ENCODE results near the gene CASP2.
A peak's percentile ranks its signal among the peaks of the same experiment; 100 is the strongest.

CASP2 gene

DNA sequence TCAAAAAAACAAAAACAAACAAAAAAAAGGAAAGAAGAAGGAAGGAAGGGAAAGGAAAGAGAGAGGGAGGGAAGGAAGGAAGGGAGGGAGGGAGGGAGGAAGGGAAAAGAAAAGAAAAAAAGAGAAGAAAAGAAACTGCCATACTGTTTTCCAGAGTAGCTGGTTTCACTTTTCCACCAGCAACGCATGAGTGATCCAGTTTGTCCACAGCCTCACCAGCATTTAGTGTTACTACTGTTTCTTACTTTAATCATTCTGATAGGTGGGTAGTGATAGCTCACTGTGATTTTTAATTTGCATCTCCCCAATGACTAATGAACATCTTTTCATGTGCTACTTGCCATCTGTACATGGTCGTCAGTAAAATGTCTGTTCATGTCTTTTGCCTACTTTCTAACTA lies 15.3 kb upstream of the CASP2 start:
- peaks cover 0 to 3% of the 10 kb centered on the region in 2 donors for H3K4me1 Mint-ChIP-seq (ENCODE audit: low read depth in 2 of 2)
- no peak overlapping the region for H3K4me3 Mint-ChIP-seq
- no peaks in the 10 kb centered on the region for H3K27me3 Mint-ChIP-seq
- no peak for DNase-seq
- H3K27ac Mint-ChIP-seq, result no peak overlapping the region
- no peaks in the 10 kb centered on the region for H3K9me3 Mint-ChIP-seq
- no peak for ATAC-seq (replicated peaks)
- peaks cover 17% of the 10 kb centered on the region for H3K36me3 Mint-ChIP-seq (ENCODE audit: insufficient read depth)

- Mint-ChIP-seq H3K4me3 (peak overlapping the region; percentile 56 to 75), H3K9me3 (no peaks in the 10 kb centered on the region), H3K36me3 (ENCODE audit: insufficient read depth) (no peaks in the 10 kb centered on the region), H3K4me1 (ENCODE audit: low read depth in 2 of 2) (peaks cover 16 to 20% of the 10 kb centered on the region in 2 donors), H3K27ac (peak overlapping the region; percentile 79 to 95), H3K27me3 (no peaks in the 10 kb centered on the region)
- DNase-seq (no peak), ATAC-seq (replicated peaks) (peak; percentile 87)
Observed at GRCh38 chr7:143279186-143280098, 8.7 kb upstream of the CASP2 start.

DNA sequence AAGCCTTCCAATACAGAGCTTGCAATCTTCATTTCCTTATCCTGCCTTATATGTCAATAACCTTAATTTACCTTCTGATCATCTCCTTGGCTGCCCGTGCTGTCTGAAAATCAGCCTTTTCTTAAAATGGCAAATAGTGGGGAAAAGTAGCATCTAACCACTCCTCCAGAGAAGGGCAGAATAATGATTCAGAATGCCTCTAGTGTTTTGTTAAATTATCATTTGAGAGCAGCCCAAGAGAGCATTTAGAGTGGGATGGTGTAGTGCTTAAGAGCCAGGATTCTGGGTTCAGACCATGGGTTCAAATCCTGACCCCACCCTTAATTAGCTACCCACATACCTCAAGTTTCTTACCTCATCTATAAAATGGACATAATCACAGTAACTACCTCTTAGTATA lies 8.0 kb upstream of the CASP2 start:
- peak overlapping the region; percentile 56 to 75 for H3K4me3 Mint-ChIP-seq
- H3K36me3 Mint-ChIP-seq (ENCODE audit: insufficient read depth), result no peaks in the 10 kb centered on the region
- ATAC-seq (replicated peaks), result peak; percentile 12

DNA sequence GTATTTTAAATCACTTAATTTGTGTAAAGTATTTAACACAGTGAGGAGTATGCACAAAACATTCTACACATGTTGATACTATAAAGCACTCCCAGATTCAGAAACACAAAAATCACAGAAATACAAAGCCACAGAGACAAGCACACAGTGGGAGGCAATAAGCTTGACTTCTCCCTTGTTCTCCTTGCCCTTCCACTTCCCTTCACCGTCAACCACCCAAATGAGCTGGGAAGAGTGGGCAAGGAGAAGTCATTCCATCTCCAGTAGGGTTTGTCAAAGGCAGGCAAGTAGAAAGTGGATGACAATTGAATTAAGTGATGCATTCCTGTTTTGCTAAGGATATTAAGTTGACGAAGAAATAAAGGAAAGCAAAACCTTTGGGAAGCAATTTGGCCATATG lies 7.6 kb upstream of the CASP2 start:
- ATAC-seq (replicated peaks) (no peak), DNase-seq (no peak)
- Mint-ChIP-seq H3K4me1 (ENCODE audit: low read depth in 2 of 2) (peaks cover 18 to 20% of the 10 kb centered on the region in 2 donors), H3K27me3 (no peaks in the 10 kb centered on the region), H3K9me3 (no peaks in the 10 kb centered on the region), H3K36me3 (ENCODE audit: insufficient read depth) (no peaks in the 10 kb centered on the region), H3K27ac (peak overlapping the region; percentile 79 to 95), H3K4me3 (peak overlapping the region; percentile 47 to 56)

More for the DNA sequence above, 8.0 kb upstream of the CASP2 start:
- Mint-ChIP-seq H3K27me3 (no peaks in the 10 kb centered on the region), H3K4me1 (ENCODE audit: low read depth in 2 of 2) (peaks cover 18 to 20% of the 10 kb centered on the region in 2 donors), H3K27ac (peak overlapping the region; percentile 79 to 95), H3K9me3 (no peaks in the 10 kb centered on the region)
- no peak for DNase-seq

DNA sequence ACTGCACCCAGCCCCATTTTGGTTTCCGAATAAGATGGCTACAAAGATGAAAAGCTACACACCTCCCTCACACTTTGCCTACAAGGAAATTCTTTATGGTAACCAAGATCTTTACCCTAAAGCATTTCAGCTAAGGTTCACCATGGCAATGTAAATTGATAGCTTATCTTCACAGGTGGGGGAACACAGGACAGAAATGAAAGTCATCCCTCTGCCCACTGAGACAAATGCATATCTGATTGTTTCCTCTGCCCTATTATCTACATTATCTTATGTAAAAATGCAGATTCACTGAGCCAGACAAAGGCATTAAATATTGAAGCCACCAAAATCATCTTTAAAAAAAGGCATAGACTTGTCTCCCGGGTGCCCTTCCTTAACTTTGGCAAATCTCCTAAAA lies 6.6 kb upstream of the CASP2 start:
- no peaks in the 10 kb centered on the region for H3K27me3 Mint-ChIP-seq
- peaks cover 18 to 20% of the 10 kb centered on the region in 2 donors for H3K4me1 Mint-ChIP-seq (ENCODE audit: low read depth in 2 of 2)
- H3K36me3 Mint-ChIP-seq (ENCODE audit: insufficient read depth), result no peaks in the 10 kb centered on the region
- no peak overlapping the region for H3K4me3 Mint-ChIP-seq
- no peaks in the 10 kb centered on the region for H3K9me3 Mint-ChIP-seq
- no peak overlapping the region for H3K27ac Mint-ChIP-seq
- DNase-seq, result no peak
- ATAC-seq (replicated peaks), result no peak

GRCh38 chr7:143282124-143282523 lies 6.0 kb upstream of the CASP2 start:
- Mint-ChIP-seq H3K27me3 (no peaks in the 10 kb centered on the region), H3K27ac (no peak overlapping the region), H3K9me3 (no peaks in the 10 kb centered on the region), H3K4me1 (ENCODE audit: low read depth in 2 of 2) (peaks cover 18 to 20% of the 10 kb centered on the region in 2 donors), H3K4me3 (no peak overlapping the region), H3K36me3 (ENCODE audit: insufficient read depth) (no peaks in the 10 kb centered on the region)
- DNase-seq (no peak), ATAC-seq (replicated peaks) (no peak)

DNA sequence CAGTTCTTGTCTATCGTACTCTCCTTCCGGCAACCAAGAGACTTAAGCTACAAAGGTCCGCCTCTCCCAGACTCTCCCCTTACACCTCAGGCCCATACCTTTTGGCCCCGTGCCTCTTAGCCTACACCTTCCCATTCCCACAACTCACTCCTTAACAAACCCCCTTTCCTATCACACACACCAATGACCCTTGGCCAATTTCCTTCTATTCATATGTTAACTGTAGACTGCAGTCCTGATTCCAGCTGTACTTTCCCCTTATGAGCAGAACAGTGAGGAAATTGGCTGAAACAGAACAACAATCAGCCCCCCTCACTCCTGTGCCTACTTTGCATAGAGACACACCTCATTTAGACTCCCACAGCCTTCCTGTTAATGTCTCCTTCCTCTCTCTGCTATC lies 4.8 kb upstream of the CASP2 start:
- no peaks in the 10 kb centered on the region for H3K9me3 Mint-ChIP-seq
- ATAC-seq (replicated peaks) (no peak), DNase-seq (no peak)
- H3K4me1 Mint-ChIP-seq (ENCODE audit: low read depth in 2 of 2), result peaks cover 25 to 27% of the 10 kb centered on the region in 2 donors
- H3K36me3 Mint-ChIP-seq (ENCODE audit: insufficient read depth), result peaks cover 5% of the 10 kb centered on the region
- H3K27me3 Mint-ChIP-seq, result no peaks in the 10 kb centered on the region
- H3K4me3 Mint-ChIP-seq, result no peak overlapping the region
- no peak overlapping the region for H3K27ac Mint-ChIP-seq

DNA sequence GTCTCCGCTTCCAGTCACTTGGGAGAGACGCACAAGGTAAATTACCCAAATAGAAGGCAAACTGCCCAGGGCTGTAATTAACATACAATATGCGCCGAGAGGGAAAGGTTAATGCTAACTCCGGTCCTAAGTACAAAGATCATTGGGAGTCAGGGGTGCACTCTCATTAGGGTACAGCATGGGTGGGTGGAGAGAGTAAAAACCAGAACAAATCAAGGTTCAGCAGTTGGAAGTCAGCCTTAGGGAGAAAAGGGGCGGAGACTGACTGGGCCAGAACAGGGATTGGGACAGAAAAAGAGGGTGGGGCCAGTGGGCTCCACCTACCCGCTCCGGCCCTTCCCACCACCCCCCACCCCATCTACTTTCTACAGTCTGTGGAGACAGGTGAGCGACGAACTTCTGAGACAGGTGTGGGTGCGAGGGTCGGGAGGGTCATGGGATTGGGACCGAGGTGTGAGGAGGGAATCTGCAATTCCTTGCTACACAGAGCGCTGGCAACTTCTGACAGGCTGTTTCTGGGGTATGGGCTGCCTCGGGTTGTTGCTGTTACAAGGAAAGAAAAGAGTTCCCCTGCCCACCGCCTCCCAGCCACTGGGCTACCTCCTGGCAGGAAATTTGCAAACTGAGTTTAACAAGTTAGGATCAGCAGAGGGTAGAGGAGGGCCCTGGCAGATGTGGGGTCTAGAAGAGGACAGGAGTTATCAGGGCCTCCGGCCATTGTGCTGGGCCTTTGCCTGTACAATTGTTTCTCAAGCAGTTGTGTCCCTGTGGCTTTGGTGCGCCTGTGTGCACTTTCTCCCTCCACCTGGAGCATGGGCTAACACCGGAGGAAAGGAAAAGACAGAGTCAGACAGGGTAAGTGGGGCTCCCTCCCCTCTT lies 3.3 kb upstream of the CASP2 start, which contains the start of gene TMEM139:
TSS of gene TMEM139 (plus strand) at position 368 of the 879 bp plus-strand sequence. CDS start 1,000 bp downstream, outside the sequence.
- H3K36me3 Mint-ChIP-seq (ENCODE audit: insufficient read depth), result peaks cover 9% of the 10 kb centered on the region
- ATAC-seq (replicated peaks) (no peak), DNase-seq (no peak)
- no peak within 1 kb of the TSS for H3K4me3 Mint-ChIP-seq
- peaks cover 26 to 27% of the 10 kb centered on the region in 2 donors for H3K4me1 Mint-ChIP-seq (ENCODE audit: low read depth in 2 of 2)
- no peaks in the 10 kb centered on the region for H3K9me3 Mint-ChIP-seq
- H3K27ac Mint-ChIP-seq, result peak within 1 kb of the TSS in 1 of 2 donors; percentile 20
- no peaks in the 10 kb centered on the region for H3K27me3 Mint-ChIP-seq

- Mint-ChIP-seq H3K4me1 (ENCODE audit: low read depth in 2 of 2) (peaks cover 26 to 28% of the 10 kb centered on the region in 2 donors), H3K4me3 (no peak overlapping the region), H3K27ac (no peak overlapping the region), H3K9me3 (no peaks in the 10 kb centered on the region), H3K36me3 (ENCODE audit: insufficient read depth) (peaks cover 14% of the 10 kb centered on the region), H3K27me3 (no peaks in the 10 kb centered on the region)
- no peak for ATAC-seq (replicated peaks)
- DNase-seq, result no peak
Observed at GRCh38 chr7:143285470-143285778, 2.7 kb upstream of the CASP2 start.

DNA sequence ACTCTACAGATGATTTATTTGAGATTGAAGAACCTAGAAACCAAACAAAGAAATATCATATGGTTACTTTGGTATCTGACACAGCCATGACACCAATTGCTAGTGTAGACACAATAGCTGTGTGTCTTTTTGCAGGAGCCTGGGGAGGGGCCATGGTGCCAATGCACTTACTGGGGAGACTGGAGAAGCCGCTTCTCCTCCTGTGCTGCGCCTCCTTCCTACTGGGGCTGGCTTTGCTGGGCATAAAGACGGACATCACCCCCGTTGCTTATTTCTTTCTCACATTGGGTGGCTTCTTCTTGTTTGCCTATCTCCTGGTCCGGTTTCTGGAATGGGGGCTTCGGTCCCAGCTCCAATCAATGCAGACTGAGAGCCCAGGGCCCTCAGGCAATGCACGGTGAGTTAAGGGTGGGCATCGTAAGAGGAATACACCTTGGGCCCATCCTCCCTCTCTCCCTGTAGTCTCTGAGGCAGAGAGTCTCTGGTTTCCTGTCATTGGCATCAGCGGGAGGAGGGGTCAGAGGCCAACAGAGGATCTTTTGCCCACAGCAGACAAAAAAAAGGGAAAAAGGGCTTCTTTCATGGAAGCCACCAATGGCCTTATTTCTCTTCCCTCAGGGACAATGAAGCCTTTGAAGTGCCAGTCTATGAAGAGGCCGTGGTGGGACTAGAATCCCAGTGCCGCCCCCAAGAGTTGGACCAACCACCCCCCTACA lies 2.2 kb upstream of the CASP2 start:
- no peaks in the 10 kb centered on the region for H3K9me3 Mint-ChIP-seq
- H3K27ac Mint-ChIP-seq, result no peak overlapping the region
- peaks cover 14% of the 10 kb centered on the region for H3K36me3 Mint-ChIP-seq (ENCODE audit: insufficient read depth)
- ATAC-seq (replicated peaks) (no peak), DNase-seq (no peak)
- no peaks in the 10 kb centered on the region for H3K27me3 Mint-ChIP-seq
- no peak overlapping the region for H3K4me3 Mint-ChIP-seq
- H3K4me1 Mint-ChIP-seq (ENCODE audit: low read depth in 2 of 2), result peaks cover 28 to 29% of the 10 kb centered on the region in 2 donors

- Mint-ChIP-seq H3K27ac (no peak overlapping the region), H3K4me3 (peak overlapping the region; percentile 14 to 97), H3K9me3 (no peaks in the 10 kb centered on the region), H3K27me3 (no peaks in the 10 kb centered on the region), H3K4me1 (ENCODE audit: low read depth in 2 of 2) (peaks cover 32 to 34% of the 10 kb centered on the region in 2 donors), H3K36me3 (ENCODE audit: insufficient read depth) (peaks cover 19% of the 10 kb centered on the region)
- ATAC-seq (replicated peaks), result no peak
- no peak for DNase-seq
Observed at GRCh38 chr7:143286522-143286890, 1.6 kb upstream of the CASP2 start.

- no peaks in the 10 kb centered on the region for H3K27me3 Mint-ChIP-seq
- H3K4me1 Mint-ChIP-seq (ENCODE audit: low read depth in 2 of 2), result peaks cover 34 to 36% of the 10 kb centered on the region in 2 donors
- H3K4me3 Mint-ChIP-seq, result peak overlapping the region; percentile 97 to 99
- no peaks in the 10 kb centered on the region for H3K9me3 Mint-ChIP-seq
- ATAC-seq (replicated peaks), result no peak
- H3K36me3 Mint-ChIP-seq (ENCODE audit: insufficient read depth), result peaks cover 28% of the 10 kb centered on the region
- no peak for DNase-seq
- H3K27ac Mint-ChIP-seq, result peak overlapping the region; percentile 91 to 94
Observed at GRCh38 chr7:143287339-143287934, 714 bp upstream of the CASP2 start.

DNA sequence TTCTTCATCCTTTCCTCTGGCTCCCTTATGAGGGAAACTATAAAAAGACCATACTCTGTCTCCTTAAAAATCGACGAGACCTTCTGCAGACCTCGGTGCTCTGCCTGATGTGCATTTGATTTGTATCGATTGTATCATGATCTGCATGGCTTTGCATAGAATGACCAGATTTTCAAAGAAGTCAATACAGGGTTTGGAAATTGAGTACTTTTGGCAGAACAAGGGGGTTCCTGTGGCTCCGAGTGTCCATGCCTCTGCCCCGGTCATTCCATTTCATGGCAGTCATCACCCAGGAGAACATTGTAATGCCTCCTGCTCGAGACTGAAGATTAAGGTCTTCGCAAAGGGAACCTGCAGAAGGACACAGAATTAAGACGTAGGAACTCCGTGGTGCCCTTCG lies 685 bp downstream of the CASP2 start:
- Mint-ChIP-seq H3K9me3 (no peaks in the 10 kb centered on the region), H3K27ac (peak overlapping the region; percentile 91 to 94), H3K4me1 (ENCODE audit: low read depth in 2 of 2) (peaks cover 34 to 40% of the 10 kb centered on the region in 2 donors), H3K4me3 (peak overlapping the region; percentile 97 to 99), H3K36me3 (ENCODE audit: insufficient read depth) (peaks cover 42% of the 10 kb centered on the region), H3K27me3 (no peaks in the 10 kb centered on the region)
- DNase-seq, result no peak
- ATAC-seq (replicated peaks), result no peak
